Suppressor macrophage treated with lipopolysaccharide for 1 hour (primary cell): Measurements from ENCODE around the gene FABP3.

Source experiments
- DNase-seq, 3 donors: peaks; one replicate each; pipeline ENCODE4 v3.0.0-alpha.2; 2020 to 2022

FABP3 gene

DNA sequence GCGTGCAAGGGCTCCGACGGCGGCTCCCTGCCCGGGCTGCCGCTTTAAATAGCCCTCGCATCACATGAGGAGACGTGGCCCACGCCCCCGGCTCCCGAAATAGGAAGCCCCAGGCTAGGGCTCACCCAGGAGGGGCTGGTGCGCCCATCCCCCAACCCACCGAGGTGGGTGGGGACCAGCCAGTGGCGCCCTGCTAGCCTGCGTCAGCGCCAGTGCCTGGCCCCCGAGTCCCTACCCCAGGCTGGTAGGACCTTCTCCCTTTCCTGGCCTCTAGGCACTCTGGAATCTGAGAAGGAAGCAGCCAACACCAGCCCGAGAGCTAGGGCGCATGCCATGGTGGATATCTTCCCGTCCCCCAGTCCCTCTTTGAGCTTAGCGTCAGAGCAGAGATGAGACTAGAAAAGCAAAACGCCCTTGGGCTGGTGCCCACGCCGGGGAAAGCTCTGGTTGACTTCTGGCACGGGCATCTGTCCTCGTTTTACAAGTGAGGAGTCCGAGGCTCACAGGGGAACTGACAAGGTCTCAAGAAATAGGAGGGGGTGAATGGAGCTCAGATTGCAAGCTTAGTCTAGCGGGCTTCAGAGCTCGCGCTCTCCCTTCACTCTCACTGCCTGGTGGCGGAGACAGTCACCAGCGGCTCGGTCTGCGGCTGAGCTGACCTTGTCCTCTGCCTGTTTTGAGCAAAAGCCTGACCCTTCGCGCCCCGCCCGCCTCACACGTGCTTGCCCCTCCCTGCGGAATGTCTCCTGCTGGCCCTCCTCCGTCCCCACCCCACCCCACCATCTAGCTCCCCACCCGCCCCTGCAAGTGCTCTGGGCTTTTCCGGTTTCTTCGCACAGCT, at the start of gene FABP3:
Gene FABP3, minus strand, starts transcription at position 21 of the 841 bp plus-strand sequence. CDS start 62 bp downstream, outside the sequence.
- DNase-seq, result peak; percentile 56 to 80 (median 61)

DNA sequence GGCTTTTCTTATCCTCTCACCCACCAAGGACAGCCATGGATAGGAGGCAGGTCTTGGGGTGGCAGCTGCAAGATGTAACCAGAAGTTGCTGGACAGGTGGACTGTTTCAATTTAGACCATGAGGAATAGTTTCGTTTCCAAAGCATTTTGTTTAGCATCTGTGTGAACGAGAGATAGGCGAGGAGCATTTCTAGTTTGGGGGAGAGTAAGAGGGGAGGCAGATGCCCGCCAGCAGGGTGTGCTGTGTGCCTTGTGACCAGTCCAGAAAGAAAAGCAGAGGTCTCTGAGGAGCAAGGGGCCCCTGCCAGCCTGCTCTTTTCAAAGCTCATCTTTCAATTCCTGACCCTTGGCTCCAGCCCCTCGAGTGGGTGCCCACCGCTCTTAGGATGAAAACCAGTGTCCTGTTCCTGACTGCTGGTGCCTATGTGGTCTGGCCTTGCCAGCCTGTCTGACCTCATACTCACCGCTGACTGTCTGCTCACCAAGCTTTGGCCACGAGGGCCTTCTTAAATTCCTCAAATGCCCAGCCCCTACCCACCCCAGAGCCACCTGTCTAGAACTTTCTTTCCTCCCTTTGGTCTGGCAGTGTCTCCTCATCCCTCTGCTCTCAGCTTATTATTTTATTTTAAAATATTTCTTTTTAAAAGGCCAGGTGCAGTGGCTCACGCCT, 48.6 kb upstream of the FABP3 start:
- peak in 2 of 3 donors; percentile 30 to 44 for DNase-seq

DNA sequence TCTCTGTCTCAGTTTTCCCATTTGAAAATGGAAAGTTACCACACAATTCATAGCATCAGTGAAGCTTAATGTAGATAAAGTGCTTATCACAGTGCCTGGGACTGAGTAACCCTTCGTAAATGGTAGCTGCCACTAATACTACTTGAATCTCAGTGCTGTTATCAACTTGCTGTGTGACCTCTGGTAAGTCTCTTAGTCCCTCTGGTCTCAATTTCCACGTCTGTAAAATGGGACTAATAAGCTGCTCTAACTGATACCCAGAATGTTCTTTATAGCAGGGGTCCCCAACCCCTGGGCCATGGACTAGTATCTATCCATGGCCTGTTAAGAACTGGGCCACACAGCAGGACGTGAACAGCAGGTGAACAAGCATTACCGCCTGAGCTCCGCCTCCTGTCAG, 47.8 kb upstream of the FABP3 start:
- DNase-seq, result no peak

DNA sequence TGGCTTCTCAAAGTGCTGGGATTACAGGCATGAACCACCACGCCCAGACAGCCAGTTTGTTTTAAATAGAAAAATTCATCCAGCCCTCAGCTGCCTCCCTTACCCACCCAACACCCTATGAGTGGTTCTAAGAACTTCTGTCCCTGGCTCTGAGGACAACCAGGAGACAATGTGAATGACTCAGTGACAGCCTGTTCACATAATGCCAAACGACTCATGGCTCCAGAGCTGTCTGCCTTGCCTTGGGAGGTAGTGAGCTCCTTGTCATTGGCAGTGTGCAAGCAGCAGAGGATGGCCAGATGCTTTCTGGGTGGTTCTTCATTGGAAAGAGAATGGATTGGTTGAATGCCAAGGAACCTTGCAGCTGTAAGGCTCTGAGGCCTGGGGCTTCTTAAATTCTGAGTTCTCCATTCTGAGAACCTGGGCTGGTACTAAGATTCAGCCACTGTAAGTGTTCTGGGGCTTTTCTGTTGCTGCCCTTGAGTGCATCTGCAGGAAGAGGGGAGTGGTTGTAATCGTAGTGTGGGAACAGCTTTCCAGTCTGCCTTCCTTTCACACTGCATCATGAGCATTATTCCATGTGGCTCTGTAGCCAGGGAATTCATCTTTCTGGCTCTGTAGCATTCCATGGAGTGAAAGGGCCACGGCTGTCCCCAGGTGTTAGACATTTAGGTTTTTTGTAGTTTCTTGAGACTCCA, 45.9 kb upstream of the FABP3 start:
- DNase-seq, result peak; percentile 43 to 71 (median 59)

DNA sequence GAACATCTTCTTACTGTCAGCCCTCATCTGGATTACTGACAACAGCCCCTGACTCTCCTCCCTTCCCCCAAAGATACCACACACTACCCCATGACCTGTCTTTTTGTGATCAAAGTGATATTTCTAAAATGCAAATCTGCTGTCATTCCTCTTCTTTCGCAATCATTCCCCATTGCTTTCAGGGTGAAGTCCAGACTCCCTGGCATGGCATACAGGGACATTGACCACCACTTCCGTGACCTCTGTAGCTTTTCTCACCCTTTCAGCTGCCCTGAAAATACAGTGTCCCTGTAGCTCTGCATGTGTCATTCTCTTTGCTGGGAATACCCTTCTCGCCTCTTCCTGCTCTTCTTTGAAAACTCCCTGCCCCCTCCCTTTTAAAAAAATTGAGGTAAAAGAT, 44.3 kb upstream of the FABP3 start:
- peak; percentile 28 to 63 (median 37) for DNase-seq

DNA sequence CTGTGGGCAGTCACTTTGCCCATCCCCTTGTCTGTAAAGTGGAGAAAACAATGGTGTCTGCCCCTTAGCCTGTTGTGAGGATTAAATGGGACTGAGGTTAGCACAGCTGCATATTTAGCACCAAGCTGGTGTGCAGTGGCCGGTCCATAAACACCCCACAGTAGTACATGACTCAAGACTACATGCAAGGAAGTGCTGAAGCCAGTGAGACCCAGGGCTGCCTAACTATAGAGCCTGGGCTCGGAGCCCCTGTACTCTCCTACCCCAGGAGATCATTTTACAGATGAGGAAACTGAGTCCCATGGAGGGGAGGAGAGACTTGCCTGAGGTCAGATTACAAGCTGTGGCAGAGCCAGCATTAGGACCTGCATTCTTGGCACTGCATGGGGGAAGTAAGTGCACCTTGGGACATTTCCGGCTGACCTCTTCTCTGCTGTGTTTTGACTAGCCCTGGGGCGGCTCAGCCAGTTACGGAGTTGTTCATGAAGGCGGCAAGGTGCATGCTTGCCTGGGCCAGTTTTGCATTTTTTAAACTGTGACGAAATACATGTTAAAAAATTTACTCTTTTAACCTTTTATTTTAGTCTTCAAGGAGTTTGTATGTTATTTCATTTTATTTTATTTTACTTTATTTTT, 43.3 kb upstream of the FABP3 start:
- DNase-seq, result no peak

DNA sequence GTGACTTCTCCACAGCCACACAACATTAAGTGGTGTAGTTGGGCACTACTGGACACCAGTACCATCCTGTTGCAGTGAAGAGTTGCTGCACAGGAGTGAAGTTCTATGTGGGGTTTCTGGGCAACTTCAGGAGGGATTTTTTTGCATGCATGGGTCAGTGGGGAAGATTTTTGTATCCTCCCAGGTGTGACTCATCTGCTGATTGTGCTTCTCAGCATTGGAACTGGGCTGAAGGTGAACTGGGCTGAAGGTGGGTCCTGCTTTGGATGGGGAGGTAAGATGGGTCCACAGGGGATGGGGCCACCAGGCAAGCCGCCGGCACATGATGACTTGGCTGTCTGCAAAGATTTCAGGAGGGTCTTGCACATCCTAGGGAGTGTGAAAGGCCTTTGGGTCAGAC, 42.8 kb upstream of the FABP3 start:
- DNase-seq, result no peak

DNA sequence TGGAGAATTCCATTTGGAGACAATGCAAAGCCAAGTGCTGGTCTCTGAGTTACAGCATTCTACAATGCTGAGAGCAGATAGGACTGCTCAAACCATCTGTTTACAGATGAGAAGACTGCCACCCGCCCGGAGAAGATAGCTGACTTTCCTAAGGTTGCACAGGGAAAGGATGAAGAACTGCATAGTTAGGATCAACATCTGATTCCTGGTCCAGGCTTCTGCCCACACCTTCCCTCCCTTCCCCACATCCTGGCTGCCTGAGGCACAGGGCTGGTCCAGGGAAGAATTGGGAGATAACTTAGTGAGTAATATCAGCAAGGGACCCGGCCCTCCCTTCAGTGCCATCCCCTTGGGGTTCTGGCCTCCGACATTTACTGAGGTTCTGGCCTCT, 42.1 kb upstream of the FABP3 start:
- DNase-seq, result no peak

DNA sequence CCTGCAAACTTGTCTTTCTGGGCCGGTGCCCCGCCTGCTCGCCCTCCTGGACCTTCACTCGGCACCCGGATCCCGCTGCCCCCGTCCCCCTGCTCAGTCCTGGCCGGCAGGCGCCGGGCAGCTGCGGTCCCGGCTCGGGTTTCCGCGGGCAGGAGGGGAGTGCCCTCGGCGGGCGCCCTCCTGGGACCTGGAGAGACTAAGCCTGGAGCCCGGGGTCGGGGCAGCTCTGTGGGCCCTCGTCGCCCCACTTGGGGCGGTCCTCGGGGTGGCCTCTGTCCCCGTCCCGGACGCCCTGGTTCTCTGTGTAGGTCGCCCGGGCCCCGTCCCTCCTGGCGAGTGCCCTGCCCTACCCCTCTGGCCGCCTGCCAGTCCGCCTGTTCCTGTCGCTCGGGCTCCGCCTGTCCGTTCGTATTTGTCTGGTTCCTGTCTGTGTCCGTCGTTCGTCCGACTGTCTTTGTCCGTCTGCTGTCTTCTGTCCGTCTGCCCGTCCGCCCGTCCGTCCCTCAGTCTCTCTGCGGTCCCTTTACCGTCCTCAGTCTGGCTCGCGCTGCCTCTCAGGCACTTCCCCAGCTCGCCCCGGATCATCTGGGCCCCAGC, 40.6 kb upstream of the FABP3 start:
- DNase-seq, result peak; percentile 50 to 78 (median 56)

DNA sequence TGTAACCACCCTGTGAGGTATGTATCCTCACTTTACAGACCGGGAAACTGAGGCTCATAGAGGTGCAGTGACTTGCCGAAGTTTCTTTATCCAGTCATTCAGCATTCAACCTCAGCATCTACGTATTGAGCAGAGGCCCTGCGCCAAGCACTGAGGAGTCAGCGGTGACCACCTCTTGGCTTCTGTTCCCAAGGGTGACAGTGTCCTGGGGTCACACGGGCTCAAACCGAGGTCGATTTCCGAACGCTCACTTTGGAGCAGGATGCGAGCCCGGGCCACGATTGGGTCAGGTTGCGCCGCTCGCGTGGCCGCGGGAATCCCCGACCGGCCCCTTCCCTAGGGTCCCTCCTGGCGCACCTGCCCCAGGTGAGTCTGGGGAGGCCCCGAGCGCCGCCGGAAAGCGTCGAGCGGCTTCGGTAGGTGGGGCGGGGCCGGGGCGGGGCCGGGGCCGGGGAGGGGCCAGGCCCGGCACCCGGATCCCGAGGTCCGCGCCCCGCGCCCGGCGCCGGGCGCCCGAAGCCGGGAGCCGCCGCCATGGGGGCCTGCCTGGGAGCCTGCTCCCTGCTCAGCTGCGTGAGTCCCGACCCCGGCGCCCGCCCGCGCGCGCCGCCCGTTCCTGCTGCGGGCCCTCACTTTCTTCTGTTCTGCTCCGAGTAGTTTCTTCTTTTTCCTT, 40.0 kb upstream of the FABP3 start, which contains the start of gene SERINC2:
Gene SERINC2, plus strand, starts transcription at position 482 of the 673 bp plus-strand sequence. Its CDS starts 53 bp downstream, at position 535.
- DNase-seq, result peak; percentile 20 to 73 (median 48)

DNA sequence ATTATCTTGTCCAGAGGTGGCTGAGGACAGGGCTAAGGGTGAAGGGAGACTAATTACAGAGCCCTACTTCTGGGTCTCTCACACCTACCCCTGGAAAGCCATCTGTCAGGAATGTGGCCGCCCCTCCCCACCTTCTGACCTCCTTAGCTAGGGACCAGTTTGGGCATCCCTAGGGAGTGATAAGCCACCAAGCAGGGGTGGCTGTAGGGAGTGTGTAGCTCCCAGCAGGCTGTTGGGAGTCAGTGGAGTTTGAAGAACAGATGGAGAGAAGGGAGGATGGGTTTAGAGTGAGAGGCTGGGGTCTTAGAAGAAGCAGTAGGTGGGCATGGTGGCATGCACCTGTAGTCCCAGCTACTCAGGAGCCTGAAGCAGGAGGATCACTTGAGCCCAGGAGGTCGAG, 39.3 kb upstream of the FABP3 start:
- DNase-seq, result no peak

DNA sequence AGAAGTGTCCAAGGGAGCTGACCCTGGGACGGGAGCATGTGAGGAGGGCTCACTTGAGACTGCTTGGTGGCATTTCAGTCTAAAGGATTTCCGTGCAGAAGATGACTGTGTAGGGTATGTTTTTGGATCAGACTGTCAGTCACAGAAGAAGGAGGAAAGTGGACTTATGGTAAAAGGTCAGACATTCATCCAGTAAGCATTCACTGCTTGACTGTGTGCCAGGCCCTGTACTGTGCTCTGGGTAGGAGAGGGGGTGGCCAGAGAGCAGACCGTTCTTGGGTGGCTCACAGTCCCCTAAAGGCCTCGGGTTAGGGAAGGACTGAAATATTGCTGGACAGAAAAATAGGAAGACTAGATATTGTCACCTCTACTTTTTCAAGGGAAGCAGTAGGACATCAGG, 38.0 kb upstream of the FABP3 start:
- DNase-seq, result no peak

DNA sequence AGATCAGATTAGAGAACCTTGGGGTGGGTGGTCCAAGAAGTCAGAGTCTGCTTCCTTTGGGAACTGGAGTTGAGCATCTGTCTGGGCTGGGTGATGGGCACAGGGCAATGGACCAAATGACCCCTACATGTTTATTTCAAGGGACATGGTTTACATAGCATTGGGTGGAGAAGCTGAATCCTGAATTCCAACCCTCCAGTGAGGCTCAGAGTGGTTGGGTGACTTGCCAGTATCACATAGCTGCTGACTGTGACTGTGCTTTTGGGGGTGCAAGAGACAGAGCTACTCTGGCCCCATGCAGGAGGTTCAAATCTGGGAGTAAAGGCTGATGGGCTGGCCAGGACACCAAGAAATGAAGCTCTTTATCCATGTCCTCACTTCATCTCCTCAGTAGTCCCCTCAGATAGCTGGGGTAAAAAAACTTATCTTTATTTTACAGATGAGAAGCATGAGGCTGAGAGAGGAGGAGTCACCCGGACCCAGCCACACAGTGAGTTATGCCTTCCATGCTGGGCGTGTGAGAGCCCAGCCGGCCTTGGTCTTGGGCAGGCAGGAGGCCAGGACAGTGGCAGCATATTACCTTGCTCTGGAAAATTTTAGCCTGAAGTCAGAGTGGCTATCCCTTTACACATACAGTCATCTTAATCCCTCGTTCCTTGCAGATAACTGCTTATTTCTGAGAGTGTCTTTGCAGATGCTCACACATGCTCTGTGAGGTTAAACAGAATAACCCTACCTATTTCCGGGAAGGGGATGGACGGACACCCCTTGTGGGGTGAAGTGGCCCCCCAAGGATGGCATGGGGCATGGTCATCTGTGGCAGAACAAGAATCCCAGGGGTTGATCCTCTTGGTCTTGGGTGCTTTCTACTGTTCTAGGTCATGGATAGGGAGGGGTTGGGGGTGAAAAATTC, 37.3 kb upstream of the FABP3 start:
- no peak for DNase-seq

DNA sequence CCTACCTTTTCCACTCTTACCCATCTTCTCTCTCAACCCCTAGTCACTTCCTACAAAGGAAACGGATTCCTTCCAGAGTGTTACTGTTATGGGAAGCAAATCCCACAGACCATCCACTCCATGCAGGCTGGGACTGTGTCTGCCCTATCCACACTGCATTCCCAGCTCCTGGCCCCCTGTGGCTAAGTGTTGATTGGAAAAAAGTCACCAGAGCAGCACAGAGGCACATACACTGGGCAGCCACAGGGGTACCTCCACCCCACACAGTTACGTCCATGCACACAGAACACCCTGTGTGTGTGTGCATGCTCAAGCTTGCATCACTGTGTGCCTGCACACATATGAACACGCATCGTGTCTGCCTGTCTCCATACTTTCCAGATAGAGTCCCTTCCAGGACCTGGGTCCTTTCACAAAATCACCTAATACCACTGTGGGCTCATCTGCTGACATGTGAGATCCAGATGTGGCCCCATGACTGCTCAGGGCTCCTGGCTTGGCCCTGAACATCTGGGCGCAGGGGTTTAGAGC, 36.0 kb upstream of the FABP3 start:
- no peak for DNase-seq

DNA sequence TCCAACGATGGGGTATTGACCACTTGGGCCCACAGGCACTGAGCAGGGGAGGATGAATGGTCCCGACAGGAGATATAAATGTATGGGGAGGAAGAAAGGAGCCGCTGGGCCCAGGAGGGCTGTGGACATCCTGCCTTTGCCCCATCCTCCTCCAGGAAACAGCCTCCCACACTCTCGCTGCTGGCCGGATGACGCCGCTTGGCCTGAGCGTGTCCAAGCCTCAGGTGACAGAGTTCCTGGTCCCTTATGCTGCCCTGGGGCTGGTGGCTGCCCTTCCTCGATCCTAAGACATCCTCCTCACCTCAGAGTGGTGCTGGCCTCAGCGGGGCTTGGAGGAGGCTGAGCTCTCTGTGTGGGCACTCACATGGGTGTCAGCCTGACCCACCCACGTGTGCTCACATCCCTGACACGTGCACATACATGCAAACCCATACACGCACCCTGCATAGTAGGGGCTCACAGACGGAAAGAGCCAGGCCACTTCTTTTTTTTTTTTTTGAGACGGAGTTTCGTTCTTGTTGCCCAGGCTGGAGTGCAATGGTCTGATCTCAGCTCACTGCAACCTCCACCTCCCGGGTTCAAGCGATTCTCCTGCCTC, 34.3 kb upstream of the FABP3 start:
- no peak for DNase-seq

DNA sequence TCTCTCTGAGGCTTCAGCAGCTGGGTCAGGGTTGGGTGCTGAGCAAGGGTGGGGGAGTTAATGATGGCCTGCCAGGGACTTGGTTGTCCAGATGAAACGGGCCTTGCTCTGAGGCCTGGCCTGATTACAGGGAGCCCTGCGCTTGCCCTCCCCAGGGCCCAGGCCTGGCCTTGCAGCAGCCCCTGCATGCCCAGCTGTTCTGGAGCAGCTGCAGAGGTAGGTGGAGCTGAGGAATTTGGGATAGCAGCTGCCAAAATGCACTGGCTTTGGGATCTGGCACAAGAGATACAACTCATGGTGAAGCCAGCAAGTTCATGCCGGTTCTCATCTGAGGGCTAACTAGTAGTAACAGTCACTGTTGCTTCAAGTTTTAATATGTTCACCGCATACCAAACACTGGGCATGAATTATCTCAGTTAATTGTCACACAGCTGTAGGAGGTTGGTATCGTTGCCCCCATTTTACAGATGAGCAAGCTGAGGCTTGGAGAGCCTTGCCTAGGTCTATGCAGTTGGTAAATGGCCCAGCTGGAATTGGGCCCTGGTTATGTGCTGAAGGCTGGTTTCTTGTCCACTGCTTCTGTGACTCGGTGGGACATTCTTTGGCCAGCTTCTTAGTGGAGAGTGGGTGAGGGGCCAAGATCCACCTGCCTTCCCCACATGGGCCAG, 32.8 kb upstream of the FABP3 start:
- DNase-seq, result no peak

DNA sequence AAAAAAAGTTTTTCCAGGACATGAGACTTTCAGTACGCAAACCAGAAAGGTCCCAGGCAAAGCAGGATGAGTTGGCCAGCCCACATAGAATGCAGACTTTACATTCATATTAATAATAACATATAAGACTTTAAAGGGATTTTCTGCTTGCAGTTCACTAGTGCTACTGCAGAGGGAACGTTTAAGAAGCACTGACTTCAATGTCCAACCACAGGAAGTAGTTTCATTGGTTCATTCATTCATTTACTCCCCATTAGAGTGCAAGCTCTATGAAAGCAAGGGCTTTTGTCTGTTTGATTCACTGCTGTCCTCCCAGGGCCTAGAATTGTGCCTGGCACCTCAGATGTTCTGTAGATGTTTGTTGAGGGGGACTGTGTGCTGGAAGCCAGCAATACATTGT, 28.4 kb upstream of the FABP3 start:
- DNase-seq, result no peak

DNA sequence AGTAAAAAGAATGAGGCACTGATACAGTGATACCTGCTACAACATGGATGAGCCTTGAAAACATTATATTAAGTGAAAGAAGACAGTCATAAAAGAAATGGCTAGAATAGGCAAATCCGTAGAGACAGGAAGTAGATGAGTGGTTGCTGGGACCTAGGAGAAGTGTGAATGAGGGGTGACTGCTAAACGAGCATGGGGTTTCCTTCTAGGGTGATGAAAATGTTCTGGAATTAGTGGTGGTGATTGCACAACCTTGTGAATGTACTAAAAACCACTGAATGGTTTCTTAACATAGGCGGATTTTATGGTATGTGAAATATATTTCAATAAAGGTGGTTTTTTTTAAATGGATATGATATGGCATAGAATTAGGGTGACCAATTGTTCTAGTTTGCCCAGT, 27.5 kb upstream of the FABP3 start:
- peak; percentile 71 to 88 (median 83) for DNase-seq

DNA sequence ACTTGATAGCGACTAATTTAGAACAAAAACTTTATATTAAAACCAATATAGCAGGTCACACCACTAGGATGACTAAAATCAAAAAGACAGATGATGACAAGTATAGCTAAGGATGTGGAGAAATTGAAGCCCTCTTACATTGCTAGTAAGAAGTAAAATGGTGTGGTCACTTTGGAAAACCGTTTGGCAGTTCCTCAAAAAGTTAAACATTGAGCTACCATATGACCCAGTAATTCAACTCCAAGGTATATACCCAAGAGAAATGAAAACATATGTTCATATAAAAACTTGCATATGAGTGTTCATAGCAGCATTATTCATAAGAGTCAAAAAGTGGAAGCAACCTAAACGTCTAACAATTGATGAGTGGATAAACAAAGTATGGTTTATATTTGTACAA, 27.1 kb upstream of the FABP3 start:
- DNase-seq, result peak in 2 of 3 donors; percentile 19 to 50

DNA sequence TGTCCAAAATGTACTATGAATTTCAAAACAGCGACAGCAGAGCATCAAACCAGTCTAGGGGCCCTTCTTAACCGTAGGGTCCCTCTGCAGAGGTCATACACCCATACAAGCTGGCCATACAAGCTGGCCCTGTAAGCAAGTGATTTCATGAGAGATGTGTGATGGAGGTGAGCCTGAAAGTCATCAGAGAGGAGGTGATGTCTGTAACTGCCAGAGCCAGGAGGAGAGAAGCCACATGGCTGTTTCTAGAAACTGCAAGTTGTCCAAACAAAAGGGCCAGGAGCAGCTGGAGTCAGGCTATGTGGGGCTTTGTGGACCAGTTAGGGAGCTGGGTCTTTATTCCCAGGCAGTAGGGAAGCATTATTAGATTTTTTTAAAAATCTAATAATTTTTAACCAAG, 25.4 kb upstream of the FABP3 start:
- DNase-seq, result no peak
